ENCODE results near the gene SVIL. TPM values are rescaled to one million over a fixed set of nuclear protein-coding genes. Genes with fewer than 3 reads are reported as not detected.

Gene SVIL
- total RNA-seq, 1 experiment from 2014 or later, result 15.3 TPM

DNA sequence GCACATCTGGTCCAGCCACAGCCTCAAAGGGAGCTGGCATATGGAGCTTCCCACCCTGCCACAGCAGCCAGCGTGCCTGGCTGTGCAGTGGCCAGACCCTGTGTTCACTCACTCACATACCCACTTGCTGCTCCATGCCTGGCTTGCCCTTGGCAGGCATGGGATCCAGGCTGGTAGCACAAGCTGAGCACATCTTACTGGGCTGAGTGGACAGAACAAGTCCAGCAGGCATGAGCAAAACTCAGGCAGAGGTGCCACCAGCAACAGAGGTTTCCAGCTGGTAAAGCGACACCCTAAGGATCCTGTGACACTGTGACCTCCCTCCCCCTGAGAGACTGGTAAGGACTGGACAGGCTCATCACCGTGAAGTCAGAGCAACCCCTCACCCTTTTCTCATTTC is 25.1 kb downstream of the SVIL start:
- TF ChIP-seq, protein P1, sequence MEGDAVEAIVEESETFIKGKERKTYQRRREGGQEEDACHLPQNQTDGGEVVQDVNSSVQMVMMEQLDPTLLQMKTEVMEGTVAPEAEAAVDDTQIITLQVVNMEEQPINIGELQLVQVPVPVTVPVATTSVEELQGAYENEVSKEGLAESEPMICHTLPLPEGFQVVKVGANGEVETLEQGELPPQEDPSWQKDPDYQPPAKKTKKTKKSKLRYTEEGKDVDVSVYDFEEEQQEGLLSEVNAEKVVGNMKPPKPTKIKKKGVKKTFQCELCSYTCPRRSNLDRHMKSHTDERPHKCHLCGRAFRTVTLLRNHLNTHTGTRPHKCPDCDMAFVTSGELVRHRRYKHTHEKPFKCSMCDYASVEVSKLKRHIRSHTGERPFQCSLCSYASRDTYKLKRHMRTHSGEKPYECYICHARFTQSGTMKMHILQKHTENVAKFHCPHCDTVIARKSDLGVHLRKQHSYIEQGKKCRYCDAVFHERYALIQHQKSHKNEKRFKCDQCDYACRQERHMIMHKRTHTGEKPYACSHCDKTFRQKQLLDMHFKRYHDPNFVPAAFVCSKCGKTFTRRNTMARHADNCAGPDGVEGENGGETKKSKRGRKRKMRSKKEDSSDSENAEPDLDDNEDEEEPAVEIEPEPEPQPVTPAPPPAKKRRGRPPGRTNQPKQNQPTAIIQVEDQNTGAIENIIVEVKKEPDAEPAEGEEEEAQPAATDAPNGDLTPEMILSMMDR (conservative IDR thresholded peaks at IDR 0.05), result no peak

More for the DNA sequence above, 25.1 kb downstream of the SVIL start:
- H3T11ph ChIP-seq (ENCODE audit: low read length), result no peak overlapping the region
- H3K9ac ChIP-seq (ENCODE audit: extremely low read depth, insufficient read length, low read length), result no peak overlapping the region
- H3K4me1 Mint-ChIP-seq, result peaks cover 0 to 11% of the 10 kb centered on the region in 2 experiments
- no CpG with 5 or more reads among the region's 3 CpGs for WGBS (ENCODE audit: extremely low coverage, insufficient read length, low lambda C conversion rate)
- no peaks in the 10 kb centered on the region; the same call in 1 of the 2 replicates for H3K79me2 ChIP-seq (ENCODE audit: insufficient read depth, low read length)
- no peak overlapping the region for H3K4me2 ChIP-seq (ENCODE audit: insufficient read depth, insufficient read length, low read length)
- H3K36me3 Mint-ChIP-seq (ENCODE audit: insufficient read depth in 1 of 3, low read depth in 3 of 3), result peaks cover 14 to 21% (median 17%) of the 10 kb centered on the region in 3 experiments
- H4K20me1 ChIP-seq (ENCODE audit: control insufficient read depth, insufficient read depth, insufficient read length), result no peaks in the 10 kb centered on the region
- H3K23me2 ChIP-seq (ENCODE audit: insufficient read length, low read depth, low read length, poor library complexity, severe bottlenecking), result no peaks in the 10 kb centered on the region
- no peak overlapping the region for H4K5ac ChIP-seq (ENCODE audit: insufficient read length, low read depth, low read length)
- no peaks in the 10 kb centered on the region for H3K9me3 ChIP-seq (ENCODE audit: control insufficient read depth, low read depth, low read length)
- H2BK15ac ChIP-seq (ENCODE audit: low read depth, low read length), result no peak overlapping the region
- H3K23ac ChIP-seq (ENCODE audit: insufficient read length, low read depth, low read length), result no peak overlapping the region
- no peak overlapping the region for H3K4ac ChIP-seq (ENCODE audit: low read depth, low read length)
- no peak overlapping the region for H3K4me3 Mint-ChIP-seq
- no peak overlapping the region for H3K27ac ChIP-seq (ENCODE audit: insufficient read length, low read depth, low read length)
- H3K27ac Mint-ChIP-seq, result no peak overlapping the region; a peak in 1 of 7 replicates
- H2AFZ ChIP-seq (ENCODE audit: low read length), result no peak overlapping the region
- no peak overlapping the region for H4K8ac ChIP-seq (replicated peaks; ENCODE audit: insufficient read length, low read depth, low read length)
- no peaks in the 10 kb centered on the region; the same call in 1 of the 2 replicates for H3K27me3 Mint-ChIP-seq (ENCODE audit: low read depth)
- H3K27me3 ChIP-seq (ENCODE audit: insufficient read depth, low read length), result no peaks in the 10 kb centered on the region
- H2AK5ac ChIP-seq (ENCODE audit: insufficient read length, low read length), result no peak overlapping the region
- no peak overlapping the region for H3K14ac ChIP-seq (ENCODE audit: insufficient read depth, low read length)
- H3K18ac ChIP-seq (ENCODE audit: insufficient read length, low read depth, low read length), result no peak overlapping the region
- no peaks in the 10 kb centered on the region for H3K4me1 ChIP-seq (ENCODE audit: insufficient read depth, low read length)
- no peaks in the 10 kb centered on the region for H3K79me1 ChIP-seq (ENCODE audit: insufficient read depth, low read depth, low read length, poor library complexity, severe bottlenecking)
- no peak overlapping the region for H3K56ac ChIP-seq (ENCODE audit: insufficient read length, low read depth, low read length)
- DNase-seq, result no peak
- no peak overlapping the region for H4K91ac ChIP-seq (ENCODE audit: insufficient read length, low read depth, low read length)
- H2BK5ac ChIP-seq (ENCODE audit: insufficient read length, low read length), result no peak overlapping the region
- H2BK12ac ChIP-seq (ENCODE audit: insufficient read length, low read depth, low read length), result no peak overlapping the region
- no peak overlapping the region for H2BK120ac ChIP-seq (ENCODE audit: low read depth, low read length, poor library complexity, severe bottlenecking)
- H3K9me3 Mint-ChIP-seq, result peaks cover 8 to 14% of the 10 kb centered on the region in 2 experiments; a peak in 4 of 5 replicates
- no peak overlapping the region for H2BK20ac ChIP-seq (ENCODE audit: low read depth, low read length, poor library complexity, severe bottlenecking)
